GM12864 (cell line): ENCODE results near the gene NOL11.

Experiments
- DNase-seq: peaks from one replicate; pipeline ENCODE4 v3.0.0-alpha.2; 2011; ENCODE audit warnings: low read depth
- H3K4me3 ChIP-seq: 2 replicates; pipeline ENCODE4 v1.5.1; 2011; ENCODE audit warnings: mild to moderate bottlenecking, low read depth, low read length, control low read depth
- TF ChIP-seq, protein P1 (sequence below): IDR thresholded peaks from 2 replicates; pipeline ENCODE4 v1.5.1; 2011; ENCODE audit warnings: low read depth, mild to moderate bottlenecking, moderate library complexity, low read length, control low read depth, inconsistent platforms; ENCODE audit errors: missing control alignments

NOL11 gene

DNA sequence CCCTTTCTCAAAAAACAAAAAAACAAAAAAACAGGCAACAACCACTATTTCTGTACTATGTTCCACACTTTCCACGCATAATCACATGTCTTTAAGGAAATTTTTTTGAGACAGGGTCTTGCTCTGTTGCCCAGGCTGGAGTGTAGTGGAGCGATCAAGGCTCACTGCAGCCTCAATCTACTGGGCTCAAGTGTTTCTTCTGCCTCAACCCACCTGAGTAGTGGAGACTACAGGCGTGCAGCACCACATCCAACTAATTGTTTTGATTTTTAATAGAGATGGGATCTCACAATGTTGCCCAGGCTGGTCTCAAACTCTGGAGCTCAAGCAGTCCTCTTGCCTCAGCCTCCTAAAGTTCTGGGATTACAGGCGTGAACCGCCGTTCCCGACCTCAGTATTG, 54.9 kb downstream of the NOL11 start:
- TF ChIP-seq, protein P1, sequence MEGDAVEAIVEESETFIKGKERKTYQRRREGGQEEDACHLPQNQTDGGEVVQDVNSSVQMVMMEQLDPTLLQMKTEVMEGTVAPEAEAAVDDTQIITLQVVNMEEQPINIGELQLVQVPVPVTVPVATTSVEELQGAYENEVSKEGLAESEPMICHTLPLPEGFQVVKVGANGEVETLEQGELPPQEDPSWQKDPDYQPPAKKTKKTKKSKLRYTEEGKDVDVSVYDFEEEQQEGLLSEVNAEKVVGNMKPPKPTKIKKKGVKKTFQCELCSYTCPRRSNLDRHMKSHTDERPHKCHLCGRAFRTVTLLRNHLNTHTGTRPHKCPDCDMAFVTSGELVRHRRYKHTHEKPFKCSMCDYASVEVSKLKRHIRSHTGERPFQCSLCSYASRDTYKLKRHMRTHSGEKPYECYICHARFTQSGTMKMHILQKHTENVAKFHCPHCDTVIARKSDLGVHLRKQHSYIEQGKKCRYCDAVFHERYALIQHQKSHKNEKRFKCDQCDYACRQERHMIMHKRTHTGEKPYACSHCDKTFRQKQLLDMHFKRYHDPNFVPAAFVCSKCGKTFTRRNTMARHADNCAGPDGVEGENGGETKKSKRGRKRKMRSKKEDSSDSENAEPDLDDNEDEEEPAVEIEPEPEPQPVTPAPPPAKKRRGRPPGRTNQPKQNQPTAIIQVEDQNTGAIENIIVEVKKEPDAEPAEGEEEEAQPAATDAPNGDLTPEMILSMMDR = no peak
- H3K4me3 ChIP-seq = no peak overlapping the region
- no peak for DNase-seq

DNA sequence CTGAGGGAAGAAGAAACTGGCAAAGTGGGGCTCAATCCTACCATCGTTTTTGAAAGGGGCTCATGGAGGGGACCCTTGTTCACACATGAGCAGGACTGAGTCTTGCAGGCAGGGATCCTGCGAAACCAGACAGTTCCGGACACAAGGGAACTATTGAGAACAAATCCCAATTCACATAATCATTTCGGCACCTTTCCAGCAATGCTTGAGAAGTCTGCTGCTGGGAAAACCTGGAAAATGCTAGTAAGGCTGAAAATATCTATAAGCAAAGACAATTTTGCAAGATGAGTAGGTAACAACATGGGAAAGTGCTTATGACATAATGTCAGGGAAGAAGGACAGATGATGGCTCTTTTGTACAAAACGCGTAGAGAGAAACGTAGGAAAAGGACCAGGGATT, 55.5 kb downstream of the NOL11 start:
- TF ChIP-seq, protein P1 = no peak

DNA sequence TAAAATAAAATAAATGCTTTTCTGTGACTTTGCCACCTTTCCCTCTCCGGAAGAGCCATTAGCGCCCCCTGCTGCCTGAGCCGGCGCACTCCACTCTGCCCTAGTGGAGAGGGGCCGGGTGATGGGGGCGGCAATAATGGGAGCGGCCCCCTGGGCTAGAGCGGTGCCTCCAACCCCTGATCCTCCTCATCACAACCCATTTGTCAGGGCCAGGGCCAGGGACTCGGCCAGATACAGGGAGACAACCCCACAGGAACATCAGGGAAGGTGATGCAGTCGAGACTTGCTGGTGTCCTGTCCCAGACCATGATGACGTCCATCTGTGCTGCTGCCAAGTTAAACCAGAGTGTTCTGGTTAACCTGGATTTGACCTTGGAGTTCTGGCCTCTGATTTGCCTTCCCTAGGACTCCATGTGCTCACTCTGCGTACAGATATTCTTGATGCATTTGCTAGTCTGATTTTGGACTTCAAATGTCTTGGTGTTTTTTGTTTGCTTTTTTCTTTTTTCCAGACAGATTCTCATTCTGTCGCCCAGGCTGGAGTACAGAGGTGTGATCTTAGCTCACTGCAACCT, 61.4 kb downstream of the NOL11 start:
- no peak overlapping the region for H3K4me3 ChIP-seq
- TF ChIP-seq, protein P1 = peak; percentile 62
- no peak for DNase-seq

More for the DNA sequence above, 55.5 kb downstream of the NOL11 start:
- no peak for DNase-seq
- no peak overlapping the region for H3K4me3 ChIP-seq

DNA sequence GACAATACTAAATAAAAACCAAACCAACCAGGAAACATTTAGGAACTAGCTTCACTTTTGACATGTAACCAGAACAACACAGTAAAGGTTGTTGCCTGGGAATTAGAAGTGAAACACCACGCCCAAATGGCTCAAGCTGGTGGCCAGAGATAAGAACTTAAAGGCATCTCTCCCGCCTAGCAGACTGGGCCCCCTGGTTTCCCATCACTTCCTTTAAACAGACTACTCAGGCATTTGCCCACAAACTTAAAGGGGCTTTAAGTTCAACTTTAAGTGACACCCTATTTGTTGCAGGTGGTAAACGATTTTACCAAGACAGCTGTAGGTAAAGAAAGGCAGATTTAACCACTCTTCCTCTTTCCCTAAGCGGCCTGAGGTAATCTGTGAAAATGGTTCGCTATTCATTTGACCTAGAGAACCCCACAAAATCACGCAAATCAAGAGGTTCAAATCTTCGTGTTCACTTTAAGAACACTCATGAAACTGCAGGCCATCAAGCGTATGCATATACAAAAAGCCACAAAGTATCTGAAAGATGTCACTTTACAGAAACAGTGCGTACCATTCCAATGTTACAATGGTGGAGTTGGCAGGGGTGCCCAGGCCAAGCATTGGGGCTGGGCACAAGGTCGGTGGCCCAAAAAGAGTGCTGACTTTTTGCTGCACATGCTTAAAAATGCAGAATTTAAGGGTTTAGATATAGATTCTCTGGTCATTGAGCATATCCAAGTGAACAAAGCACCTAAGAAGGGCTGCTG, 66.8 kb downstream of the NOL11 start:
- no peak for DNase-seq
- no peak overlapping the region for H3K4me3 ChIP-seq
- TF ChIP-seq, protein P1 = no peak

DNA sequence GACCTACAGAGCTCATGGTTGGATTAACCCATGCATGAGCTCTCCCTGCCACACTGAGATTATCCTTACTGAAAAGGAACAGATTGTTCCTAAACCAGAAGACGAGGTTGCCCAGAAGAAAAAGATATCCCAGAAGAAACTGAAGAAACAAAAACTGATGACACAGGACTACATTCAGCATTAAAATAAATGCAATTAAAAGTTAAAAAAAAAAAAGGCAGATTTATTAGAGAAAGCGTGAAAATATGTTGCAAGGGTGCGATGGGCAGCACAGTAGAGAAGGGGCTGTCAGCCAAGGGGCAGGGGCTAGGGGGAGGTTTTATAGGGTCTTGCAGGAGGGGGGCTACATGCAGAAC, 67.4 kb downstream of the NOL11 start:
- no peak overlapping the region for H3K4me3 ChIP-seq
- no peak for DNase-seq
- TF ChIP-seq, protein P1 = no peak

DNA sequence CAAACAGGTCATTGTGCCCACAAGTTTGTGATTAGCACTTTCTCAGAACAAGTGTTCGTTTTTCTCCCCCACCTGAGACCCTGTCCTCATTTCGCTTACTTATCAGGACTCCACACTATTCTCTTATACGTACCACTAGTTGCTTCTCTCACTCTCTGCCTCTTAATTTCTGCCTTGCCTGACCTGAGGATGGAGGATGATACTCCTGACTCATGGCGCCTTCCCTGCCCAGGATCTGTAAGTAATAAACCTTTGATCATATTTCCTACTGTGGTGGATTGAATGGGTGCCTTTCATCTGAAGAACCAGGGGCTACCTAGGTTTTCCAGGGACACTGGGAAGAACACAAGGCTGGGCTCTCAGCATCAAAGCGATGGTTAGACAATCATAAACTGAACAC, 67.8 kb downstream of the NOL11 start:
- DNase-seq = no peak
- TF ChIP-seq, protein P1 = no peak
- H3K4me3 ChIP-seq = no peak overlapping the region
